Activated CD4-positive, alpha-beta T cell treated with anti-CD3 and anti-CD28 coated beads for 48 hours (primary cell): ENCODE data around the gene LPCAT1.

Experiments used
- DNase-seq: peaks from one replicate; pipeline ENCODE4 v3.0.0-alpha.2; 2020

LPCAT1 gene

DNA sequence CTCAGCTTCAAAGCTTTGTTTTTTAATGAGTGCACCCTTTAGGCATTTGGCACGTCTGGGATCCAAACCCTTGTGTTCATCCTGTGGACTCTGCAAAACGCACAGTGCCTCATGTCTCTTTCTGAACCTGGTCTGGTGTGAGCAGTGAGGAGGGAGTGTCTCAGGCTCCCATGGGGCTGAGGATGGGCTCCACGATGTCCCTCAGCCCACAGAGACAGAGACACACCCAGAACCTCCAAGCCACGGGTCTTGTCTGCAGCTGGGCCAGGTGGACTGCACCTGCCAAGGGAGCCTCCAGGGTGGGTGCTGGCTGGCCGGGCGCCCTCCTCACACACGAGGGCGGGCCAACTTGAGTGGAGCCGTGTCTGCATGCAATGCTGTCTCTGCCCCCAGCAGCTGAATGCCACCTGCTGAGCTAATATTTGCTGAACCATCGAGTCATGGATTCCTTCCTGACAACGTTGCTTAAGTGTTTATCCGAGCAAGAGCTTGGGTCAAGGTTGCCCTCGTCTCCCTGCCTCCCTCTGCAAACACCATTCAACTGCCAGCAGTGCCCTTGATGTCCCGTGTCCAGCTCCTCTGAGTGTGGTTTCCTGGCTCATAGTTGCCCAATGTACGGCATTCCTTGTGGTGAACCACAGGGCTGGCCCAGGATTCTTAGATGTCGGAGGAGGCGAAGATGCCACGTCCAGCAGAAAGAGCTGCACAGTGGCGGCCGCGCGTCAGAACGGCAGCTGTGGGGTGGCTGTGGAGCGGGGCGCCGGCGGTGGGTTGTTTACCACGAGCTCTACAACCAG lies 31.4 kb upstream of the LPCAT1 start:
- DNase-seq: no peak

DNA sequence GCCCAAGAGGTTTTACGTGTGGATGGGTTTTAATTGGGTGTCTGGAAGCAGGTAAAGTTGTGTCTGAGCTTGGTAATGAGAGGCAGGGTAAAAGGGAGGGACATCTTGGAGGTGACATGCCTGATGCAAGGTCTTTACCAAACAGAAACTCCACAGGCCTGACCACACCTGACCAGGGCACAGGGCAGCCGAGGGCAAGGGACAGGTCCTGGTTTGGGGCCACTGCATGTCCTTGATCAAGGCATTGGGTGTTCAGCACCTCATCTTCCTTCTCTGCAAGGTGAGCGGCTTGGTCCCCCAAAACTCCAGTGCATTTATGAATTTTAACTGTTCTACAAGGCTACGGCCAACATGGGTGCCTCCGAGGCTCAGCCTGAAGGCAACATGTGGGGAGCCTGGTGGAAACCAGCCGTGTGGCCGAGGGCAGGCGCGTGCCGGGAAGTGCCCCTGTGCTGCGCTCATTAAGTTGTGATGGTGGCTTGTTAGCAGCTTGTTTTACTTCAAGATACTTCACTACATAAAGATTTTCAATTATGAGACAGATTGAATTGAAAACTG lies 30.7 kb upstream of the LPCAT1 start:
- DNase-seq: no peak

- no peak for DNase-seq
Observed at GRCh38 chr5:1553539-1554409, 30.0 kb upstream of the LPCAT1 start.

- DNase-seq: no peak
Observed at GRCh38 chr5:1552521-1553255, 28.9 kb upstream of the LPCAT1 start.

DNA sequence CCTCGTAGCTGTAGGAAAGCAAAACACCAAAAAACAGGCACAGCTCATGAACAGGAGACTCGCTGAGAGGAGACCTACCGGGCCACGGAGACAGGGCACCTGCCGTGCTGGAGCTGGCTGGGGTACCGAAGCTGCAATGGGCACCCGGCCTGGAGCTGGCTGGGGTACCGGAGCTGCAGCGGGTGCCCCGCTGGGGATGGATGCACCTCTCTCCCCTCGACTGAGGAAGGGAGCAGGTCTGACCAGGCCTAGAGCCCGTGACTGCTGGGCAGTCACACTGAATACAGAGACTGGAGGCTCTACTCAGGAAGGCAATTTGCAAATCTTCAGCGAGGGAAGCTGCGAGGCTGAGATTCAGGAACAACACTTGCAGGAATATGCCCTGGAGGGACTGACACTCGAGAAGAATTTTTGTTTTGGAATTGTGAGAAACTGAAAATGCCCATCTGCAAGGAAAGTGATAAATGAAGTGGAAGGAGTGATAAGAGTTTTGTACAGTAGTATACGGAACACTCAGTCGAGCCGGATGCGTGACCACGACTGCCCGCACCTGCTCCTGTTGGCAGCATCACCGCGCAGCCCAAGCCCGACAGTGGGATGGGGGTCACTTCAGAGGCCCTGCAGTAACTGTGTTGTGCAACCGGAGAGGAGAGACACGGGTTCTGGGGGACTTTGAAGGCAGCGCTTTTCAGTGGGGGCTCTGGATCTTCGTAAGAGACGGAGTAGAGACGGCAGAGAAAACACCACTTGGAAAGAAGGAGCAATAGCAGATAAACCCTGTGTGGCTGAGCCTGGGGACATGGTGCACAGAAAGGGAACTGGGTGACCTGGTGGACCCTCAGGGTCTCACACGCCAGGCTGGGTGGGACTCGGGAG lies 27.9 kb upstream of the LPCAT1 start:
- DNase-seq: no peak

GRCh38 chr5:1550287-1551076 lies 26.7 kb upstream of the LPCAT1 start:
- no peak for DNase-seq

- DNase-seq: no peak
Observed at GRCh38 chr5:1549475-1550030, 25.8 kb upstream of the LPCAT1 start.

- DNase-seq: no peak
Observed at GRCh38 chr5:1548702-1549474, 25.1 kb upstream of the LPCAT1 start.

DNA sequence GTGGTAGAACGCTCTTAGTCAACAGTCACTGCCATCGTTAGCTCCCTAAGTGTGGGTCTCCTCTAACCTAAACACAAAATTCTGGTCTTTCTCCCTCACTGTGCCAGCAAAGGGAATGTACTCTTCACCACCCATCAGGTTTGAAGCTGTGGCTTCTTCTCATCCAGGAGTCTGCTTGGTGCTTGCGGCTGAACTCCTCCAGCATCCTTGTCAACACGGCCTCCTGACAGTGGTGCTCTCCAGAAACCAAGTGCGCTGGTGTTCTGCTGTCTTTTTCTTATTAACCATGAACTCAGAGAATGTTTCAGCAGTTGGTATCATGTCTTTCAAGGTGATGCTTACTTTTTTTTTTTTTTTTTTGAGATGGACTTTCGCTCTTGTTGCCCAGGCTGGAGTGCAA lies 23.9 kb upstream of the LPCAT1 start:
- no peak for DNase-seq

GRCh38 chr5:1547236-1547635 lies 23.5 kb upstream of the LPCAT1 start:
- no peak for DNase-seq

DNA sequence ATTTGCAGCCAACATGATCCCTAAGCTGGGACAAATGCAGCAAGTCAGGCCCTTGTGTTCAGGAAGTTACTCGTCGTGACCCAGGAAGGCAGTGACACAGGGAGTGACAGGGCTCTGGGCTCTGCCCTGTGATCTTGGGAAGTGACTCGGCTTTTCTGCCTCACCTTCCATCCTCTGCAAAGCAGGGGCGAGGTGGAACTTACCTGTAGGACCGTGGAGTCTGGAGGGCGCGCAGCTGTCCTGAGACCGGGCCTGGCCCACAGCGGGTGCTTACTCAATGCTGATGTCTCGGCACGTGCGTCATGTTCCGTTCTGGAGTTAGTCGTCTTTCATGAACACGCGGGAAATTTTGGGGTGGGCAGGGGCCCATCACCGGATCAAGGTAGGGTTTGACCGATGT lies 22.8 kb upstream of the LPCAT1 start:
- DNase-seq: no peak

DNA sequence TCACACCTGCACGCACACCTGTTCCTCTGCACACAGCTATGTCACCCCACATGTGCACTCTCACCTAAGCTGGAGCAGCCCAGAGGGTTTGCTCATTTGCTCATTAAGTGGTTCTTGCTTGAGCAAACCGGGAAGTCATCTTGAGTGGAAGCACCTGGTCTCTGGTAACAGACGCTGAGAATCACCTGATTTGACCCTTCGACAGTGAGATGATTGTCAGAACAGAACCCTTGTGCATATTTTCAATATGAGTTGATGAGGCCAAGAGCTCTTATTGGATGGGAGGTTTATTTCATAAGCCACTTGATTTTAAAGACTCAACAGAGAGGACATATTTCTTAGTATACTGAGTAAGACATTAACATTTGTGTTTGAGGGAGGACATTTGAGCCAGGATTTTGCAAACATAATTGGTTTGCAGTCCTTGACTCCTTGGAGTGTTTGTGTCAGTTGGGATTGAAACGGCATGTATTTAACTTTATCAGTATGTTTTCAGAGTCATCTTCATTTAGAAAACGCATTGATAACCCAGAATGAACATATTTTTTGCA lies 22.1 kb upstream of the LPCAT1 start:
- no peak for DNase-seq

DNA sequence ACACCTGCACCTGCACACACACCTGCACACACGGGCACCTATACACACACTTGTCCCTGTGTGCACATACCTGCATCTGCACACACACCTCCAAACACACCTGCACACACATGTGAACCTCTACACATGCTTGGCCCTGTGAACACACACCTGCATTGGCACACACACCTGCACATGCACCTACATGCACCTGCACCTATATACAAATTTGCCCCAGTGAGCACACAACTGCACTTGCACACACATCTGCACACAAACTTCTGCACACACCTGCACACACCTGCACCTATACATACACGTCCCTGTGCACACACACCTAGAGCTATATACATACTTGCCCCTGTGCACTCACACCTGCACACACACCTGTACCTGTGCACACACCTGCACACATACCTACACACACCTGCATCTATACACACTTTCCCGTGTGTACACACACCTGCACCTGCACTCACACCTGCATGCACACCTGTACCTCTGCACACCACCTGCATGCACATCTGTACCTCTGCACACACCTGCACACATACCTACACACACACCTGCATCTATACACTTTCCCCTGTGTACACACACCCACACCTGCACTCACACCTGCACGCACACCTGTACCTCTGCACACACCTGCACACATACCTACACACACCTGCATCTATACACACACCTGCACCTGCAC lies 21.5 kb upstream of the LPCAT1 start:
- no peak for DNase-seq

GRCh38 chr5:1544294-1544961 lies 20.7 kb upstream of the LPCAT1 start:
- DNase-seq: no peak

DNA sequence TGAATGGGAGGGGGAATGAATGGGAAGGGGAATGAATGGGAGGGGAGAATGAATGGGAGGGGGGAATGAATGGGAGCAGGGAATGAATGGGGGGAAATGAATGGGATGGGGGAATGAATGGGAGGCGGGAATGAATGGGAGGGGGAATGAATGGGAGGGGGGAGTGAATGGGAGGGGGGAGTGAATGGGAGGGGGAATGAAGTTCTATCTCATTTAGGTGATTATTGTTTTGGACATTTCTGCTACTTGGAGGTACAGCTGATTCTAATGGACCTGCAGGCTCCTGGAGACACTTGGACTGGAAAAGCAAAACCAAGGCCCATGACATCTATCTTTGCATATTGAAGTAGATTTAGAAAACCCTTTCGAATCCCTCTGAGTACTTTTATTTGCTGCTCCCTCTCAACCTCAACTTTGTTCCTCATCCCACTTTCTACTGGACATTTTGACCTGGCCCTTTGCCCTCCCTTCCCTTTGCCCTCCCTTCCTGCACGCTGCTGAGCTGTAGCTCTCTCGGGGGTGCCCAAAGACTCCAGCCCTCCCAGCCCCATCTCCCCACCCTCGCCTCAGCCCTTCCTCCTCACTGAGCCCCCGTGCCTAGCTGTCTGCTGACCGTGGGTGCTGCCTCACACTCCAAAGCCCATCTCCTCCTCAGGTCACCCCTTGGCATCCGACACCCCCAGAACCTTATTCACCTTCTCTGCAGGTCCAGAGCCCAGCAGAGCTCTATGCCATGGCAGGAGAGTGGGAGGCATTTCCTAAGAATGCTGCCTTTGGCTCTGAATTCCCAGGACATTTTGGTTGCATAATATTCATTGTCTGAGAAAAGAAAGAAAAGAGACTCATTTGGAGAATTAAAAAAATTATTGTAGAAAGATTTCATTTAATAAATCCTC lies 19.9 kb upstream of the LPCAT1 start:
- no peak for DNase-seq

DNA sequence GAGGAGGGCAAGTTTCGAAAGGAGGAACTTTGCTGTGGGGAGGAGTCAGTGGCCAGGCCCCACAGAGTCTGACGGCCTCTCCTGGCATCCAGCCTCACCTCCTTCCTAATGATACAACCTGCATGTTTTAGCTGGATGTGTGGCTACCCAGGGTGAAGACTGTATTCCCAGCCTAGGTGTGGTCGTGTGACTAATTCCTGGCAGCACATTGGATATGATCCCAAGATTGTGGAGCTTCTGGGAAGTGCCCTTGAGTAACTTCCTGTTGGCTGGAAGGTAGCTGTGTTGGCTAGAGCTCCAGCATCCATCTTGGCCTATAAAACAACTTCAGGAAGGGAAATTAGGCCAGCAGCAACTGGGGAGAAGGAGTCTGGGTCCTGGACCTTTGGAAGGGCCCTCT lies 19.0 kb upstream of the LPCAT1 start:
- no peak for DNase-seq

DNA sequence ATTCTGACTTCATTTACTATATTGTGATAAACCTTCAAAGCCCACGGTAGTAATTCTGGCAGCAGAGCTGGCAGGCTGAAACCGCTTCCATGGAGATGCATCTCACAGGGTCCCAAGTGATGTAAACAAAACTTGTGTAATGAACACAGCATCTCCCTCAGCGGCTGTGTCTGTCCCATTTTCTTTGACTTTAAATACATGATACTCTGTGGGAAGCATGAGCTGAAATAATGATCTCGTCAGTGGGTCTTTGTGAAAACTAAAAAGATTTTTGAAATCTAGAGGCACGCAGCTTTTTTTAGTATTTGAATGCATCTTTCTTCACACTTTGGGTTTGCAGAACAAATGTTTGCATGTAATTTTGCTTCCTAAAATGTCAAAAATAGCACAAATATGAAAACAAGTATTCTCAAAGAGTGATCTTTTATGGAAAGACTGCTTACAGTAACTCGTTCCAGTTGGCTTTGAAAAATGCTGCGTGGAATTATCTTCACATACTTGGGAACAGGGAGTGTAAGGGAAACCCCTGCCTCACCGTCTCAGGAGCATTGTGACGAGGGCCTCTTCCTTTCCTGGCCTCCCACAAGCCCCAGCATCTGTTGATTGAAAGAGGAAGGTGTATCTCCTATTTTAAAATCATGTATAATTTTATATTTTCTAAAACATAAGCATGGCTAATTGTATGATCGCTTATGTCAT lies 18.1 kb upstream of the LPCAT1 start:
- no peak for DNase-seq
